H9 (cell line): ENCODE results near the gene ZNF609. TPM values are rescaled to one million over a fixed set of nuclear protein-coding genes. Genes with fewer than 3 reads are reported as not detected.

Experiments
- DNase-seq: peaks from one replicate; pipeline ENCODE4 v3.0.0-alpha.2; 2017
- H2AFZ ChIP-seq: one replicate; pipeline ENCODE4 v1.6.1; 2013; ENCODE audit warnings: mild to moderate bottlenecking, low read length, control low read depth, moderate library complexity
- H2AK5ac ChIP-seq: 2 replicates; pipeline ENCODE4 v1.6.1; 2013; ENCODE audit warnings: low read length, control low read depth, mixed read lengths; ENCODE audit not compliant: insufficient read length
- H2BK120ac ChIP-seq: one replicate; pipeline ENCODE4 v1.6.1; 2013; ENCODE audit warnings: low read depth, mild to moderate bottlenecking, low read length, control low read depth, inconsistent platforms; ENCODE audit not compliant: poor library complexity, severe bottlenecking
- H2BK12ac ChIP-seq: 2 replicates; pipeline ENCODE4 v1.6.1; 2013; ENCODE audit warnings: low read length, control low read depth, mixed read lengths, low read depth; ENCODE audit not compliant: insufficient read length
- H2BK15ac ChIP-seq: 2 replicates; pipeline ENCODE4 v1.6.1; 2013; ENCODE audit warnings: low read depth, low read length, control low read depth
- H2BK20ac ChIP-seq: one replicate; pipeline ENCODE4 v1.6.1; 2013; ENCODE audit warnings: low read depth, mild to moderate bottlenecking, low read length, control low read depth, inconsistent platforms; ENCODE audit not compliant: poor library complexity, severe bottlenecking
- H2BK5ac ChIP-seq: 2 replicates; pipeline ENCODE4 v1.6.1; 2013; ENCODE audit warnings: low read length, control low read depth, mixed read lengths; ENCODE audit not compliant: insufficient read length
- H3K14ac ChIP-seq: 2 replicates; pipeline ENCODE4 v1.6.1; 2013; ENCODE audit warnings: low read length, control low read depth; ENCODE audit not compliant: insufficient read depth
- H3K18ac ChIP-seq: 2 replicates; pipeline ENCODE4 v1.6.1; 2013; ENCODE audit warnings: low read depth, mild to moderate bottlenecking, mixed read lengths, low read length, control low read depth; ENCODE audit not compliant: insufficient read length
- H3K23ac ChIP-seq: 2 replicates; pipeline ENCODE4 v1.6.1; 2013; ENCODE audit warnings: low read length, control low read depth, mixed read lengths, low read depth; ENCODE audit not compliant: insufficient read length
- H3K23me2 ChIP-seq: 2 replicates; pipeline ENCODE4 v1.6.1; 2013; ENCODE audit warnings: low read depth, mild to moderate bottlenecking, mixed read lengths, low read length, control low read depth; ENCODE audit not compliant: insufficient read length, poor library complexity, severe bottlenecking
- H3K27ac ChIP-seq: 2 replicates; pipeline ENCODE4 v1.5.1; 2013; ENCODE audit warnings: low read length, control low read depth, mixed read lengths, low read depth; ENCODE audit not compliant: insufficient read length
- H3K27me3 ChIP-seq: 2 replicates; pipeline ENCODE4 v1.6.1; 2013; ENCODE audit warnings: low read length, control low read depth, inconsistent platforms; ENCODE audit not compliant: insufficient read depth
- H3K4ac ChIP-seq: 2 replicates; pipeline ENCODE4 v1.6.1; 2013; ENCODE audit warnings: low read depth, mild to moderate bottlenecking, control low read depth, inconsistent platforms, low read length, moderate library complexity
- H3K4me1 ChIP-seq: 2 replicates; pipeline ENCODE4 v1.6.1; 2013; ENCODE audit warnings: low read length, control low read depth, inconsistent platforms; ENCODE audit not compliant: insufficient read depth
- H3K4me2 ChIP-seq: 2 replicates; pipeline ENCODE4 v1.6.1; 2013; ENCODE audit warnings: low read length, control low read depth, mixed read lengths; ENCODE audit not compliant: insufficient read length, insufficient read depth
- H3K56ac ChIP-seq: 2 replicates; pipeline ENCODE4 v1.6.1; 2013; ENCODE audit warnings: low read depth, mild to moderate bottlenecking, mixed read lengths, low read length, control low read depth; ENCODE audit not compliant: insufficient read length
- H3K79me1 ChIP-seq: 2 replicates; pipeline ENCODE4 v1.6.1; 2013; ENCODE audit warnings: low read depth, mild to moderate bottlenecking, moderate library complexity, low read length, control low read depth, inconsistent platforms; ENCODE audit not compliant: insufficient read depth, poor library complexity, severe bottlenecking
- H3K79me2 ChIP-seq: 2 replicates; pipeline ENCODE4 v1.6.1; 2013; ENCODE audit warnings: low read length, control low read depth, inconsistent platforms; ENCODE audit not compliant: insufficient read depth
- H3K9ac ChIP-seq: 2 replicates; pipeline ENCODE4 v1.6.1; 2013; ENCODE audit warnings: low read length, control low read depth, mixed read lengths; ENCODE audit not compliant: insufficient read length; ENCODE audit errors: extremely low read depth
- H3K9me3 ChIP-seq: one replicate; pipeline ENCODE4 v1.6.1; 2013; ENCODE audit warnings: low read depth, low read length, inconsistent platforms; ENCODE audit not compliant: control insufficient read depth
- H3T11ph ChIP-seq: one replicate; pipeline ENCODE4 v1.6.1; 2013; ENCODE audit warnings: mild to moderate bottlenecking, low read length, control low read depth, inconsistent platforms
- H4K20me1 ChIP-seq: one replicate; pipeline ENCODE4 v1.6.1; 2013; ENCODE audit not compliant: control insufficient read depth, insufficient read length, insufficient read depth
- H4K5ac ChIP-seq: 2 replicates; pipeline ENCODE4 v1.6.1; 2013; ENCODE audit warnings: low read depth, mild to moderate bottlenecking, mixed read lengths, low read length, control low read depth; ENCODE audit not compliant: insufficient read length
- H4K8ac ChIP-seq: replicated peaks from 2 replicates; pipeline ENCODE4 v1.6.1; 2013; ENCODE audit warnings: low read length, control low read depth, mixed read lengths, low read depth; ENCODE audit not compliant: insufficient read length
- H4K91ac ChIP-seq: 2 replicates; pipeline ENCODE4 v1.6.1; 2013; ENCODE audit warnings: low read depth, mild to moderate bottlenecking, moderate library complexity, mixed read lengths, low read length, control low read depth; ENCODE audit not compliant: insufficient read length
- H3K27ac Mint-ChIP-seq, 3 experiments: 2 replicates in 2 of 3; 3 replicates in 1 of 3; pipeline ENCODE4 v1.8.0; 2020 to 2021; ENCODE audit warnings: mixed read lengths in 3 of 3, mild to moderate bottlenecking in 1 of 3, moderate library complexity in 1 of 3
- H3K27me3 Mint-ChIP-seq: 2 replicates; pipeline ENCODE4 v1.8.0; 2021; ENCODE audit warnings: low read depth, mild to moderate bottlenecking, moderate library complexity, mixed read lengths
- H3K36me3 Mint-ChIP-seq, 3 experiments: 2 replicates in 2 of 3; 3 replicates in 1 of 3; pipeline ENCODE4 v1.8.0; 2020 to 2021; ENCODE audit warnings: low read depth in 3 of 3, mixed read lengths in 3 of 3; ENCODE audit not compliant: insufficient read depth in 1 of 3
- H3K4me1 Mint-ChIP-seq, 2 experiments: 2 replicates each; pipeline ENCODE4 v1.8.0; 2020; ENCODE audit warnings: mixed read lengths in 2 of 2
- H3K4me3 Mint-ChIP-seq, 2 experiments: 2 replicates in 1 of 2; 3 replicates in 1 of 2; pipeline ENCODE4 v1.8.0; 2020 to 2021; ENCODE audit warnings: mild to moderate bottlenecking in 2 of 2, mixed read lengths in 2 of 2, moderate library complexity in 1 of 2
- H3K9me3 Mint-ChIP-seq, 2 experiments: 2 replicates in 1 of 2; 3 replicates in 1 of 2; pipeline ENCODE4 v1.8.0; 2020; ENCODE audit warnings: mild to moderate bottlenecking in 2 of 2, mixed read lengths in 2 of 2, moderate library complexity in 1 of 2
- CTCF ChIP-seq: fragments of 200-600 bp; sonication (generic); conservative IDR thresholded peaks from 3 replicates; pipeline ENCODE4 v1.8.0; 2021; ENCODE audit warnings: antibody characterized with exemption, mild to moderate bottlenecking
- total RNA-seq: library from RNA; stranded (reverse); gene quantifications from 2 replicates; pipeline ENCODE4 v1.2.1, GENCODE V29; 2021

The ZNF609 gene
- total RNA-seq, 1 experiment from 2014 or later = 45.3 TPM

GRCh38 chr15:64611085-64611725 lies 150.8 kb downstream of the ZNF609 start:
- Histone ChIP-seq H3K14ac (no peak overlapping the region), H3K23me2 (no peaks in the 10 kb centered on the region), H2BK15ac (no peak overlapping the region), H3K9ac (no peak overlapping the region), H3K27ac (no peak overlapping the region), H3T11ph (no peak overlapping the region), H3K56ac (no peak overlapping the region), H2BK20ac (no peak overlapping the region), H3K79me2 (no peaks in the 10 kb centered on the region; the same call in 1 of the 2 replicates), H3K9me3 (no peaks in the 10 kb centered on the region), H4K20me1 (no peaks in the 10 kb centered on the region), H2BK12ac (no peak overlapping the region), H2AK5ac (no peak overlapping the region), H3K23ac (no peak overlapping the region), H2BK120ac (no peak overlapping the region), H3K4me1 (no peaks in the 10 kb centered on the region), H4K91ac (no peak overlapping the region), H2AFZ (no peak overlapping the region), H4K5ac (no peak overlapping the region), H3K4ac (no peak overlapping the region), H3K18ac (no peak overlapping the region), H3K79me1 (peaks cover 9% of the 10 kb centered on the region), H3K4me2 (no peak overlapping the region), H3K27me3 (no peaks in the 10 kb centered on the region), H4K8ac (no peak overlapping the region), H2BK5ac (no peak overlapping the region)
- H3K9me3 Mint-ChIP-seq = no peaks in the 10 kb centered on the region
- no peak overlapping the region for H3K4me3 Mint-ChIP-seq
- no peak for DNase-seq
- peaks cover 5 to 9% of the 10 kb centered on the region in 2 experiments for H3K4me1 Mint-ChIP-seq
- no peak for TF ChIP-seq CTCF
- H3K27ac Mint-ChIP-seq = peak overlapping the region in 2 of 3 experiments; percentile 52 to 55; a peak in 2 of 7 replicates
- H3K27me3 Mint-ChIP-seq = no peaks in the 10 kb centered on the region
- peaks cover 0 to 4% (median 0%) of the 10 kb centered on the region in 3 experiments; a peak in 2 of 7 replicates for H3K36me3 Mint-ChIP-seq
